OCI-LY7 (cell line): ENCODE data around the gene RELN.

ENCODE experiments used
- CTCF ChIP-seq: fragments of 200-600 bp; sonication (generic); conservative IDR thresholded peaks from 2 replicates; pipeline ENCODE4 v1.5.1; 2014; ENCODE audit warnings: mild to moderate bottlenecking, antibody characterized with exemption, low read length, moderate library complexity, mixed read lengths
- EZH2phosphoT487 ChIP-seq: fragments of 200-600 bp; sonication (generic); IDR thresholded peaks from 2 replicates; pipeline ENCODE4 v1.6.1; 2018; ENCODE audit warnings: low read depth, borderline replicate concordance, mild to moderate bottlenecking, mixed run types, antibody characterized with exemption, low read length, moderate library complexity, mixed read lengths

GRCh38 chr7:103432712-103433111 lies 556.7 kb downstream of the RELN start:
- no peak for TF ChIP-seq CTCF
- no peak for TF ChIP-seq EZH2phosphoT487
